Measurements from ENCODE around the gene CCDC85A. TPM values are rescaled to one million over a fixed set of nuclear protein-coding genes. Genes with fewer than 3 reads are reported as not detected.

Gene CCDC85A
- total RNA-seq, 4 donors from 2014 or later: 2.8 to 12.2 (median 5.4) TPM

DNA sequence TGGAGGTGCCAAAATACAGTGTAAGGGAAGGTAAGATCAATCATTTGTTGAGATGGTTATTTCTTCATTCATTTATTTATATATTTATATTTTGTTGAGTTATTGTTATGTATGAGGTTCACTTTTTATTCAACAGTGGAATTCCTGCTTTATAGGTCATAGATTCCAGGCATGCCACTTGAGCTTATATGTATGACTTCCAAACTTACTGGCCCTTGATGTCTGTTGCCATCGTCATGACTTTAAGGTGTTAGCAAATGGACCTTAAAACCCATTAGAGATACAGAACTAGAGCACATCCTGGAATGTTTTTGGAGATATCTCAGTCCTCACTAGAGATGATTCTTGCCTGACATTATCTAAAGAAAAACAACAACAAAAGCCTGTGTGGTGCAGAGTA, 25.9 kb downstream of the CCDC85A start:
- Histone ChIP-seq H3K4me1 (no peaks in the 10 kb centered on the region), H3K4me3 (no peak overlapping the region), H3K9me3 (no peaks in the 10 kb centered on the region), H3K36me3 (no peaks in the 10 kb centered on the region), H3K27me3 (no peaks in the 10 kb centered on the region), H3K27ac (no peak overlapping the region)
- no peak for DNase-seq (ENCODE audit: low spot score in 2 of 2)
- TF ChIP-seq CTCF (IDR thresholded peaks at IDR 0.05) (no peak), POLR2A (IDR thresholded peaks at IDR 0.05) (no peak), EP300 (IDR thresholded peaks at IDR 0.05) (no peak)
- 81 to 96% methylated on average over 1 of the region's 1 CpG for WGBS, 2 donors

DNA sequence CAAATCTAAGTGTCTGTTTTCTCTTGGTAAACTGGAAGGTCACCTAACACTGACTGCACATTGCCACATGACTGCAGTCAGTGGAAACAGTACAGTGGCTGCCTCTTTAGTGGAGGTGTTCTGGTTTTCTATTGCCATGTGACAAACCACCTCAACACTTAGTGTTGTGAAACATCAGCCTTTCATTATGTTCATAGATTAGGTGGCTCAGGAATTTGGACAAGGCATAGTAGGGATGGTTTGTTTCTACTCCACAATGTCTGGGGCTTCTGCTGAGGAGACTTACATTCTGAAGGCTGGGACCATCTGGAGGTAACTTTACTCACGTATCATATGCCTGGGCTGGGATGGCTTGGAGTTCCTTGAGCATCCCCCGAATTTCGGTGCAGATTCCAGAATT, 26.5 kb downstream of the CCDC85A start:
- Histone ChIP-seq H3K27me3 (no peaks in the 10 kb centered on the region), H3K9me3 (no peaks in the 10 kb centered on the region), H3K36me3 (no peaks in the 10 kb centered on the region), H3K27ac (no peak overlapping the region), H3K4me3 (no peak overlapping the region), H3K4me1 (no peaks in the 10 kb centered on the region)
- WGBS, 2 donors: 91 to 96% methylated on average over 3 of the region's 3 CpGs
- TF ChIP-seq CTCF (IDR thresholded peaks at IDR 0.05): no peak
- no peak for DNase-seq (ENCODE audit: low spot score in 2 of 2)

- H3K4me3 ChIP-seq: no peak overlapping the region
- no peaks in the 10 kb centered on the region for H3K9me3 ChIP-seq
- H3K4me1 ChIP-seq: no peaks in the 10 kb centered on the region
- H3K36me3 ChIP-seq: no peaks in the 10 kb centered on the region
- no peak overlapping the region for H3K27ac ChIP-seq
- TF ChIP-seq CTCF (IDR thresholded peaks at IDR 0.05): no peak
- TF ChIP-seq POLR2A (IDR thresholded peaks at IDR 0.05): no peak
- TF ChIP-seq EP300 (IDR thresholded peaks at IDR 0.05): no peak
- no peak for DNase-seq (ENCODE audit: low spot score in 2 of 2)
- H3K27me3 ChIP-seq: no peaks in the 10 kb centered on the region
Observed at GRCh38 chr2:56211048-56211447, 27.3 kb downstream of the CCDC85A start.

DNA sequence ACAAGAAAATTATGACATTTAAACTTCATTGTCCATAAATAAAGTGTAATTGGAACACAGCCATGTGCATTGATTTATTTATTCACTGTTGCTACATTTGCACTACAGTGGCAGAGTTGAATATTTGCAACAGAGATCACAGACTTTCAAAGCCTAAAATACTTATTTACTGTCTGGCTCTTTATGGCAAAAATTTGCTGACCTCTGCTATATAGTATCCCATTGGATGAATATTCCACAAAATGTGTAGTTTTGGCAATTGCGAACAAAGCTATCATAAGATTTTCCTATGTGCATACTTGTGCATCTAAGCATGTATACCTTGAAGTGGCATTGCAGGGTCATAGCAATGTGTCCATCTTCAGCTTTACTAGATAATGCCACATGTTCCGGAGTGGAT, 32.1 kb downstream of the CCDC85A start:
- WGBS, 2 donors: 94 to 97% methylated on average over 2 of the region's 2 CpGs
- DNase-seq (ENCODE audit: low spot score in 2 of 2): no peak
- H3K4me3 ChIP-seq: no peak overlapping the region
- H3K4me1 ChIP-seq: no peaks in the 10 kb centered on the region
- no peaks in the 10 kb centered on the region for H3K27me3 ChIP-seq
- TF ChIP-seq EP300 (IDR thresholded peaks at IDR 0.05) (no peak), POLR2A (IDR thresholded peaks at IDR 0.05) (no peak), CTCF (IDR thresholded peaks at IDR 0.05) (no peak)
- no peaks in the 10 kb centered on the region for H3K9me3 ChIP-seq
- no peak overlapping the region for H3K27ac ChIP-seq
- no peaks in the 10 kb centered on the region for H3K36me3 ChIP-seq

- WGBS, 2 donors: 85 to 90% methylated on average over 1 of the region's 1 CpG
- no peaks in the 10 kb centered on the region for H3K4me1 ChIP-seq
- no peak for DNase-seq (ENCODE audit: low spot score in 2 of 2)
- H3K4me3 ChIP-seq: no peak overlapping the region
- H3K36me3 ChIP-seq: no peaks in the 10 kb centered on the region
- H3K9me3 ChIP-seq: no peaks in the 10 kb centered on the region
- TF ChIP-seq EP300 (IDR thresholded peaks at IDR 0.05): no peak
- TF ChIP-seq POLR2A (IDR thresholded peaks at IDR 0.05): no peak
- no peak for TF ChIP-seq CTCF (IDR thresholded peaks at IDR 0.05)
- no peaks in the 10 kb centered on the region for H3K27me3 ChIP-seq
- no peak overlapping the region for H3K27ac ChIP-seq
Observed at GRCh38 chr2:56217106-56217505, 33.3 kb downstream of the CCDC85A start.

All from tibial nerve (tissue), 4 donors.